Osteocyte (in vitro differentiated cells): ENCODE results near the gene CPSF4L. TPM values are rescaled to one million over a fixed set of nuclear protein-coding genes. Genes with fewer than 3 reads are reported as not detected.
"Not testable (repeated sequence)": the region's sequence is repeated elsewhere in the genome, so short reads cannot be mapped to it uniquely, and the experiment has no call there.

Experiments used
- DNase-seq: peaks from one replicate; pipeline ENCODE4 v3.0.0; 2021; ENCODE audit warnings: mixed read lengths; ENCODE audit not compliant: unreplicated experiment; ENCODE audit errors: extremely low spot score
- H3K27ac Mint-ChIP-seq: one replicate; pipeline ENCODE4 v1.8.0; 2021; ENCODE audit warnings: mild to moderate bottlenecking, mixed read lengths; ENCODE audit not compliant: unreplicated experiment
- H3K27me3 Mint-ChIP-seq: one replicate; pipeline ENCODE4 v1.8.0; 2021; ENCODE audit warnings: mixed read lengths; ENCODE audit not compliant: unreplicated experiment
- H3K36me3 Mint-ChIP-seq: one replicate; pipeline ENCODE4 v1.8.0; 2021; ENCODE audit warnings: mixed read lengths; ENCODE audit not compliant: unreplicated experiment
- H3K4me1 Mint-ChIP-seq: one replicate; pipeline ENCODE4 v1.8.0; 2021; ENCODE audit warnings: mixed read lengths; ENCODE audit not compliant: unreplicated experiment
- H3K4me3 Mint-ChIP-seq: one replicate; pipeline ENCODE4 v1.8.0; 2021; ENCODE audit warnings: mild to moderate bottlenecking, moderate library complexity, mixed read lengths; ENCODE audit not compliant: unreplicated experiment
- H3K9me3 Mint-ChIP-seq: one replicate; pipeline ENCODE4 v1.8.0; 2021; ENCODE audit warnings: mixed read lengths; ENCODE audit not compliant: unreplicated experiment
- total RNA-seq: library from RNA; stranded (reverse); gene quantifications from 2 replicates; pipeline ENCODE4 v1.2.1, GENCODE V29; 2021
- TF ChIP-seq, protein P1 (sequence below): fragments of 200-600 bp; sonication (generic); IDR thresholded peaks from 2 replicates; pipeline ENCODE4 v1.5.0; 2021; ENCODE audit warnings: antibody characterized with exemption, mild to moderate bottlenecking, moderate library complexity

The CPSF4L gene
- total RNA-seq, 1 donor from 2014 or later: not detected

DNA sequence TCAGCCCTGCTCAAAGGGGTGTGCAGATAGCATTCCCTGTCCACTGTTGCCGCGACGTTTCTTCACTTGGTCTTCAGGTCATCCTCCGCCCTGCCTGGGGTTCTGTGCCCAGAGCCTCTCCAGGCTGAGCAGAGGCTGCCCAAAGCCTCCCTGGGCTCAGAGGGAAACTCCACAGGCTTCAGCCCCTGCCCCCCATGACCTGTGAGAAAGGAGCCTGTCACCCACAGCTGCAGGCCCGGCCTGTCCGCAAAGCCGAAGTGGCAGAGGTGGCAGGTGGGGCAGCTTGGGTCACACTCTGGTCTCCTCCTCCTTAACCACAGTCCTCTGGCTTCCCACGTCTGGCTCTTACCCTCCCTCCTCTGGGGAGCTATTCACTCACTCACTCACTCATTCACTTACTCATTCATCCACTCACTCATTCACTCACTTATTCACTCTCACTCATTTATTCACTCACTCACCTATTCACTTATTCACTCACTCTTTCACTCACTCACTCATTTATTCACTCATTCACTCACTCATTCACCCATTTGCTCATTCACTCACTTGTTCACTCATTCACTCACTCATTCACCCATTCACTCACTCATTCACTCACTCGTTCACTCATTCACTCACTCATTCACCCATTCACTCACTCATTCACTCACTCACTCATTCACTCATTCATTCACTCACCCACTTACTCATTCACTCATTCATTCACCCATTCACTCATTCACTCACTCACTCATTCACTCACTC, 7.1 kb upstream of the CPSF4L start:
- H3K36me3 Mint-ChIP-seq: no peaks in the 10 kb centered on the region
- TF ChIP-seq, protein P1, sequence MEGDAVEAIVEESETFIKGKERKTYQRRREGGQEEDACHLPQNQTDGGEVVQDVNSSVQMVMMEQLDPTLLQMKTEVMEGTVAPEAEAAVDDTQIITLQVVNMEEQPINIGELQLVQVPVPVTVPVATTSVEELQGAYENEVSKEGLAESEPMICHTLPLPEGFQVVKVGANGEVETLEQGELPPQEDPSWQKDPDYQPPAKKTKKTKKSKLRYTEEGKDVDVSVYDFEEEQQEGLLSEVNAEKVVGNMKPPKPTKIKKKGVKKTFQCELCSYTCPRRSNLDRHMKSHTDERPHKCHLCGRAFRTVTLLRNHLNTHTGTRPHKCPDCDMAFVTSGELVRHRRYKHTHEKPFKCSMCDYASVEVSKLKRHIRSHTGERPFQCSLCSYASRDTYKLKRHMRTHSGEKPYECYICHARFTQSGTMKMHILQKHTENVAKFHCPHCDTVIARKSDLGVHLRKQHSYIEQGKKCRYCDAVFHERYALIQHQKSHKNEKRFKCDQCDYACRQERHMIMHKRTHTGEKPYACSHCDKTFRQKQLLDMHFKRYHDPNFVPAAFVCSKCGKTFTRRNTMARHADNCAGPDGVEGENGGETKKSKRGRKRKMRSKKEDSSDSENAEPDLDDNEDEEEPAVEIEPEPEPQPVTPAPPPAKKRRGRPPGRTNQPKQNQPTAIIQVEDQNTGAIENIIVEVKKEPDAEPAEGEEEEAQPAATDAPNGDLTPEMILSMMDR: no peak
- H3K4me3 Mint-ChIP-seq: no peak overlapping the region
- peaks cover 1% of the 10 kb centered on the region for H3K4me1 Mint-ChIP-seq
- no peaks in the 10 kb centered on the region for H3K9me3 Mint-ChIP-seq
- no peaks in the 10 kb centered on the region for H3K27me3 Mint-ChIP-seq
- H3K27ac Mint-ChIP-seq: no peak overlapping the region
- no peak for DNase-seq

DNA sequence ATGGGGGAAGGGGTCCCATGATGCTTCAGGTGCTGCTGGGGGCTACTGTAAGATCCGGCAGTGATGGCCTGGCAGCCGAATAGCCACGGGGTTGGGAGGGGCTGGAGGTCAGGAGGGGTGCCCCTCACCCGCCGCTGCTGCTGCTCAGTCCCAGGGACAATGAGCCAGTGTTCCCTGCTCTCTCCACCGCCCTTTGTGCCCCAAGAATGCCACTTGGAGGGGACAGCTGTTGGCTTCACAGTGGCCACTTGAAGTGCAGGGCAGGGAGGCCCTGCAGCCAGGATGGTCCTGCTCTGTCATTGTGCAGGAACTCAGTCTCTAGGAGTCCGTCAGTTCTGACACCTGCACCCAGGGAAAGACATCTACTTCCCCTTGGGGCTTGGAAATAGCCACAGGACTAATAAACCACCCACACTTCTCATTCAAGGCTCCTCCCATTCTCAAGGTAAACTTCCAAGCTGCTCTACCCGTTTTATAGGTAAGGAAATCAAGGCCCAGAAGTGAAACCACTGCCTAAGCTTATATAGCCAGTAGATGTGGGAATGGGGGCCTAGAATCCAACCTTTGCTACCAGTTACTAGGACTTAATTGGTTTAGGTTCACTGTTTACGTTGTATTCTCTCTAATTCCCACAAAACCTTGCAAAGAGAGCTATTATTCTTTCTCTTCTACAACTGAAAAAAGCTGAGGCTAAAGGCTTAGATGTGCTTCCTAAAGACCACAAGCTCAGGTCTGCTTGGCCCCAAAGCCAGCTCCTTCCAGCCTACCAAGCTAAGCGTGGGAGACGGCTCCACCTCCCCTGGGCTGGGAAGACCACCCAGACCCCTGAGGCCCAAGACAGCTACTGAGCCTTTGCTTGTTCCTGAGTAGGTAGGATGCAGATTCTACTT, 6.2 kb upstream of the CPSF4L start:
- Mint-ChIP-seq H3K36me3 (no peaks in the 10 kb centered on the region), H3K27me3 (no peaks in the 10 kb centered on the region), H3K4me3 (no peak overlapping the region), H3K9me3 (no peaks in the 10 kb centered on the region), H3K4me1 (peaks cover 1% of the 10 kb centered on the region), H3K27ac (no peak overlapping the region)
- DNase-seq: no peak
- TF ChIP-seq, protein P1: no peak

DNA sequence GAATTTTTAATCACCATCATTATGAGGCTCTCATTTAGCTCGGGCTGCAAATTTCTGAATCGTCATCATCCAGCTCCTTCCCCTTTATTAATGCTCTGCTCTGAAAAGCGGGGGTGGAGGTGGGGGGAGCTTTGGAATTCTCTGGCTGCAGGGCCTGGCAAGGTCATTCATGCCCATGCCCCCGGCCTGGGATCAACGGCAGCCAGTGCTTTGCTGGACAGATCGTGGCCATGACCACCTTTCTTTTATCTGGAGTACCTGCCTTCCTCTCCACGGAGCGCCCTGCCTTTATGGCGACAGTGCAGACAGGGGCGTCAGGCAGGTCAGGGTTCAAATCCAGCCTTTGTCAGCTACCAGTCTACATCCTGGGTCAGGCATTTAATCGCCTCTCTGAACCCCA, 5.1 kb upstream of the CPSF4L start:
- Mint-ChIP-seq H3K27ac (no peak overlapping the region), H3K4me1 (peaks cover 9% of the 10 kb centered on the region), H3K36me3 (no peaks in the 10 kb centered on the region), H3K4me3 (no peak overlapping the region), H3K27me3 (no peaks in the 10 kb centered on the region), H3K9me3 (no peaks in the 10 kb centered on the region)
- DNase-seq: no peak
- TF ChIP-seq, protein P1: no peak

DNA sequence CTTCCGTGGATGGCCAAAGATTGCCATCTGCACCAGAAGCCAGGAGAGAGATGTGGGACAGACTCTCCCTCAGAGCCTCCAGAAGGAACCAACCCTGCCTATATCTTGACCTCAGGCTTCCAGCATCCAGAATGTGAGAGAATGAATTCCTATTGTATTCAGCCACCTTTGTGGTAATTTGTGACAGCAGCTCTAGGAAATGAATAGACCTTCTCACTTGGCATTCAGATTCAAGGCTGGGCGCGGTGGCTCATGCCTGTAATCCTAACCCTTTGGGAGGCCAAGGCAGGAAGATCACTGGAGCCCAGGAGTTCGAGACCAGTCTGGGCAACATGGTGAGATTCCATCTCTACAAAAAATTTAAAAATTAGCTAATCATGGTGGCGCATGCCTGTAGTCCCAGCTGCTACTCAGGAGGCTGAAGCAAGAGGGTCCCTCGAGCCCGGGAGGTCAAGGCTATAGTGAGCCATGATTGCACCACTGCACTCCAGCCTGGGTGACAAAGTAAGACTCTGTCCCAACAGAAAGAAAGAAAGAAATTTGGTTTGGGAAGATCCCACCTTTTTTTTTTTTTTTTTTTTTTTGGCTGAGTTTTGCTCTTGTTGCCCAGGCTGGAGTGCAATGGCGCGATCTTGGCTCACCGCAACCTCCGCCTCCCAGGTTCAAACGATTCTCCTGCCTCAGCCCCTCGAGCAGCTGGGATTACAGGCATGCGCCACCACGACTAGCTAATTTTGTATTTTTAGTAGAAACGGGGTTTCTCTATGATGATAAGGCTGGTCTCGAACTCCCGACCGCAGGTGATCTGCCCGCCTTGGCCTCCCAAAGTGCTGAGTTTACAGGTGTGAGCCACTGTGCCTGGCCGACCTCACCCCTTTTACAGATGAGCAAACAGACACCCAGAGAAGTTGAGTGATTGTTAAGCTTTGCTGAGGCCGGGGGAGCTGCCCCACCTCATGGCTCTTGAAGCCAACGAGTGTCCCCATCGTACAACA, 4.3 kb upstream of the CPSF4L start:
- TF ChIP-seq, protein P1: no peak
- Mint-ChIP-seq H3K4me1 (peaks cover 9% of the 10 kb centered on the region), H3K27ac (no peak overlapping the region), H3K27me3 (no peaks in the 10 kb centered on the region), H3K36me3 (no peaks in the 10 kb centered on the region), H3K9me3 (no peaks in the 10 kb centered on the region), H3K4me3 (no peak overlapping the region)
- no peak for DNase-seq

DNA sequence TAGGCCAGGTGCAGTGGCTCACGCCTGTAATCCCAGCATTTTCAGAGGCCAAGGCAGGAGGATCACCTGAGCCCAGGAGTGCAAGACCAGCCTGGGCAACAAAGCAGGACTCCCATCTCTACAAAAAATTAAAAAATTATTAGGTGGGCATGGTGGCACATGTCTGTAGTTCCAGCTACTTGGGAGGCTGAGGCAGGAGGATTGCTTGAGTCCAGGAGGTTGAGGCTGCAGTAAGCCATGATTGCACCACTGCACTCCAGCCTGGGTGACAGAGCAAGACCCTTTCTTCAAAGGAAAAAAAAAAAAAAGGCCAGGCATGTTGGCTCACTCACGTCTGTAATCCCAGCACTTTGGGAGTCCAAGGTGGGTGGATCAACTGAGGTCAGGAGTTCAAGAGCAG, 2.8 kb upstream of the CPSF4L start:
- not testable (repeated sequence) for H3K27me3 Mint-ChIP-seq, H3K9me3 Mint-ChIP-seq, H3K27ac Mint-ChIP-seq, DNase-seq, H3K36me3 Mint-ChIP-seq, H3K4me3 Mint-ChIP-seq
- H3K4me1 Mint-ChIP-seq: peaks cover 20% of the 10 kb centered on the region
